Putamen (tissue), 1 donor: ENCODE data around the gene PTCD1.

ENCODE experiments used
- DNase-seq: peaks from one replicate; pipeline ENCODE4 v3.0.0-alpha.2; 2016; ENCODE audit warnings: low spot score

The PTCD1 gene

GRCh38 chr7:99438573-99439480 is at the start of gene PTCD1, which contains the start of gene CPSF4:
Gene PTCD1, minus strand, starts transcription at chr7:99438798. Its CDS starts 3,556 bp downstream, at chr7:99435242.
Gene CPSF4, plus strand, starts transcription at chr7:99438943. Its CDS starts 140 bp downstream, at chr7:99439083.
- DNase-seq: peak; percentile 92

GRCh38 chr7:99485094-99485493 is 46.5 kb upstream of the PTCD1 start:
- no peak for DNase-seq

GRCh38 chr7:99478464-99479440 is 40.2 kb upstream of the PTCD1 start:
- DNase-seq: no peak

GRCh38 chr7:99476107-99476506 is 37.5 kb upstream of the PTCD1 start:
- DNase-seq: no peak

GRCh38 chr7:99473315-99473596 is 34.7 kb upstream of the PTCD1 start:
- DNase-seq: peak; percentile 63

- peak; percentile 96 for DNase-seq
Observed at GRCh38 chr7:99472561-99473314, 34.1 kb upstream of the PTCD1 start, which contains the start of gene ZNF789. Gene ZNF789, plus strand, starts transcription at chr7:99472890. Its CDS starts 3,567 bp downstream, at chr7:99476457.

GRCh38 chr7:99469381-99470065 is 30.9 kb upstream of the PTCD1 start:
- no peak for DNase-seq

- DNase-seq: no peak
Observed at GRCh38 chr7:99468336-99468918, 29.8 kb upstream of the PTCD1 start.

- no peak for DNase-seq
Observed at GRCh38 chr7:99465421-99465768, 26.8 kb upstream of the PTCD1 start.

GRCh38 chr7:99461221-99461620 is 22.6 kb upstream of the PTCD1 start:
- DNase-seq: no peak

GRCh38 chr7:99460651-99461050 is 22.1 kb upstream of the PTCD1 start:
- no peak for DNase-seq

GRCh38 chr7:99459087-99459486 is 20.5 kb upstream of the PTCD1 start:
- DNase-seq: no peak

GRCh38 chr7:99457650-99458493 is 19.3 kb upstream of the PTCD1 start:
- no peak for DNase-seq

- DNase-seq: no peak
Observed at GRCh38 chr7:99457050-99457649, 18.6 kb upstream of the PTCD1 start.

GRCh38 chr7:99456288-99456687 is 17.7 kb upstream of the PTCD1 start:
- DNase-seq: no peak

GRCh38 chr7:99455874-99456273 is 17.3 kb upstream of the PTCD1 start:
- DNase-seq: no peak

- no peak for DNase-seq
Observed at GRCh38 chr7:99453105-99453504, 14.5 kb upstream of the PTCD1 start.

- DNase-seq: no peak
Observed at GRCh38 chr7:99452541-99452940, 13.9 kb upstream of the PTCD1 start.

- no peak for DNase-seq
Observed at GRCh38 chr7:99451936-99452335, 13.3 kb upstream of the PTCD1 start.

- DNase-seq: no peak
Observed at GRCh38 chr7:99449326-99449725, 10.7 kb upstream of the PTCD1 start.
